Mammary epithelial cell (primary cell): Measurements from ENCODE around the gene SBDS.
"Not testable (repeated sequence)": the region's sequence is repeated elsewhere in the genome, so short reads cannot be mapped to it uniquely, and the experiment has no call there.

Source experiments
- CTCF ChIP-seq, 2 donors: IDR thresholded peaks in 1 of 2; conservative IDR thresholded peaks in 1 of 2; 2 replicates each; pipeline ENCODE4 v1.5.1; 2011 to 2012; ENCODE audit warnings: inconsistent platforms in 2 of 2, low read length in 2 of 2, mild to moderate bottlenecking in 2 of 2, control low read depth in 1 of 2, low read depth in 1 of 2; ENCODE audit not compliant: insufficient read depth in 1 of 2; ENCODE audit errors: extremely low read depth in 1 of 2
- EZH2 ChIP-seq: IDR thresholded peaks from 2 replicates; pipeline ENCODE4 v1.6.1; 2012; ENCODE audit warnings: low read length, inconsistent platforms, borderline replicate concordance

GRCh38 chr7:67025459-67025858, 30.1 kb upstream of the SBDS start:
- TF ChIP-seq CTCF (conservative IDR thresholded peaks at IDR 0.05 in 1 of 2, IDR thresholded peaks at IDR 0.05 in 1 of 2; ENCODE audit: extremely low read depth in 1 of 2, insufficient read depth in 1 of 2, low read depth in 1 of 2, low read length in 2 of 2); EZH2: not testable (repeated sequence)
